Measurements from ENCODE around the gene RTN4R.

The RTN4R gene

GRCh38 chr22:20218326-20218872 lies 49.7 kb downstream of the RTN4R start:
- no peak overlapping the region for H3K4me3 ChIP-seq (ENCODE audit: low read depth in 1 of 2, low read length in 1 of 2)
- TF ChIP-seq CTCF (IDR thresholded peaks at IDR 0.05) = no peak
- no peaks in the 10 kb centered on the region for H3K36me3 ChIP-seq

GRCh38 chr22:20217563-20217962 lies 50.6 kb downstream of the RTN4R start:
- Histone ChIP-seq H3K9me3 (no peaks in the 10 kb centered on the region), H3K27me3 (no peaks in the 10 kb centered on the region), H3K27ac (no peak overlapping the region), H3K4me3 (ENCODE audit: low read depth in 1 of 2, low read length in 1 of 2) (no peak overlapping the region), H3K36me3 (no peaks in the 10 kb centered on the region), H3K4me1 (ENCODE audit: control insufficient read depth in 1 of 2, insufficient read depth in 1 of 2, low read depth in 1 of 2, low read length in 1 of 2) (no peaks in the 10 kb centered on the region)
- TF ChIP-seq CTCF (IDR thresholded peaks at IDR 0.05) = no peak

More at GRCh38 chr22:20218326-20218872, 49.7 kb downstream of the RTN4R start:
- no peaks in the 10 kb centered on the region for H3K9me3 ChIP-seq
- H3K27ac ChIP-seq = no peak overlapping the region
- H3K27me3 ChIP-seq = no peaks in the 10 kb centered on the region
- no peaks in the 10 kb centered on the region for H3K4me1 ChIP-seq (ENCODE audit: control insufficient read depth in 1 of 2, insufficient read depth in 1 of 2, low read depth in 1 of 2, low read length in 1 of 2)

GRCh38 chr22:20216863-20217499 lies 51.1 kb downstream of the RTN4R start:
- no peak for TF ChIP-seq CTCF (IDR thresholded peaks at IDR 0.05)
- Histone ChIP-seq H3K4me1 (ENCODE audit: control insufficient read depth in 1 of 2, insufficient read depth in 1 of 2, low read depth in 1 of 2, low read length in 1 of 2) (no peaks in the 10 kb centered on the region), H3K27ac (no peak overlapping the region), H3K27me3 (no peaks in the 10 kb centered on the region), H3K4me3 (ENCODE audit: low read depth in 1 of 2, low read length in 1 of 2) (no peak overlapping the region), H3K9me3 (no peaks in the 10 kb centered on the region), H3K36me3 (no peaks in the 10 kb centered on the region)

- TF ChIP-seq CTCF (IDR thresholded peaks at IDR 0.05) = no peak
- no peak overlapping the region for H3K27ac ChIP-seq
- H3K4me1 ChIP-seq (ENCODE audit: control insufficient read depth in 1 of 2, insufficient read depth in 1 of 2, low read depth in 1 of 2, low read length in 1 of 2) = no peaks in the 10 kb centered on the region
- H3K27me3 ChIP-seq = no peaks in the 10 kb centered on the region
- H3K36me3 ChIP-seq = no peaks in the 10 kb centered on the region
- no peak overlapping the region for H3K4me3 ChIP-seq (ENCODE audit: low read depth in 1 of 2, low read length in 1 of 2)
- no peaks in the 10 kb centered on the region for H3K9me3 ChIP-seq
These were observed 52.4 kb downstream of the RTN4R start for GRCh38 chr22:20215742-20216141.

- Histone ChIP-seq H3K4me3 (ENCODE audit: low read depth in 1 of 2, low read length in 1 of 2) (no peak overlapping the region), H3K27ac (no peak overlapping the region), H3K4me1 (ENCODE audit: control insufficient read depth in 1 of 2, insufficient read depth in 1 of 2, low read depth in 1 of 2, low read length in 1 of 2) (no peaks in the 10 kb centered on the region), H3K36me3 (no peaks in the 10 kb centered on the region), H3K9me3 (no peaks in the 10 kb centered on the region), H3K27me3 (no peaks in the 10 kb centered on the region)
- TF ChIP-seq CTCF (IDR thresholded peaks at IDR 0.05) = no peak
These were observed 53.3 kb downstream of the RTN4R start for GRCh38 chr22:20214853-20215252.

All from neutrophil (primary cell).